DOHH2 (cell line): Measurements from ENCODE around the gene ITPKA.

ENCODE experiments used
- H3F3A ChIP-seq: fragments of 200-600 bp; sonication (generic), shearing (Covaris generic); 2 replicates; pipeline ENCODE4 v1.6.0; 2016; ENCODE audit warnings: antibody characterized with exemption, mild to moderate bottlenecking; ENCODE audit not compliant: control insufficient read depth, insufficient read depth
- H3K27ac ChIP-seq: fragments of 200-600 bp; sonication (generic); 2 replicates; pipeline ENCODE4 v1.5.1; 2014; ENCODE audit warnings: low read depth, mild to moderate bottlenecking, low read length, moderate library complexity
- H3K27me3 ChIP-seq: fragments of 200-600 bp; sonication (generic); 2 replicates; pipeline ENCODE4 v1.6.1; 2014; ENCODE audit warnings: mild to moderate bottlenecking, low read length, mixed read lengths; ENCODE audit not compliant: control insufficient read depth
- H3K36me3 ChIP-seq: fragments of 200-600 bp; sonication (generic); 2 replicates; pipeline ENCODE4 v1.6.1; 2014; ENCODE audit warnings: mild to moderate bottlenecking, low read length, moderate library complexity, mixed read lengths; ENCODE audit not compliant: control insufficient read depth
- H3K4me1 ChIP-seq: fragments of 200-600 bp; sonication (generic); 2 replicates; pipeline ENCODE4 v1.6.1; 2014; ENCODE audit warnings: mild to moderate bottlenecking, low read length, mixed read lengths; ENCODE audit not compliant: control insufficient read depth
- H3K4me2 ChIP-seq: fragments of 200-600 bp; sonication (generic); 2 replicates; pipeline ENCODE4 v1.6.0; 2014; ENCODE audit warnings: mild to moderate bottlenecking, low read length, moderate library complexity
- H3K4me3 ChIP-seq: fragments of 200-600 bp; sonication (generic); 2 replicates; pipeline ENCODE4 v1.5.1; 2014; ENCODE audit warnings: mild to moderate bottlenecking, low read length, mixed read lengths
- H3K79me2 ChIP-seq: fragments of 200-600 bp; sonication (generic); 2 replicates; pipeline ENCODE4 v1.6.1; 2014; ENCODE audit warnings: mild to moderate bottlenecking, low read length, mixed read lengths; ENCODE audit not compliant: control insufficient read depth
- H3K9me2 ChIP-seq: fragments of 200-600 bp; sonication (generic); replicated peaks from 2 replicates; pipeline ENCODE4 v1.6.1; 2014; ENCODE audit warnings: mild to moderate bottlenecking, low read length, mixed read lengths; ENCODE audit not compliant: control insufficient read depth
- H3K9me3 ChIP-seq: fragments of 200-600 bp; sonication (generic); 2 replicates; pipeline ENCODE4 v1.6.1; 2014; ENCODE audit warnings: antibody characterized with exemption, low read length, mixed read lengths; ENCODE audit not compliant: control insufficient read depth, insufficient read depth
- H4K20me1 ChIP-seq: fragments of 200-600 bp; sonication (generic); 2 replicates; pipeline ENCODE4 v1.6.0; 2014; ENCODE audit warnings: low read depth, mild to moderate bottlenecking, antibody characterized with exemption, low read length, moderate library complexity; ENCODE audit not compliant: control insufficient read depth, insufficient read depth
- EZH2phosphoT487 ChIP-seq: fragments of 200-600 bp; sonication (generic); IDR thresholded peaks from 2 replicates; pipeline ENCODE4 v1.6.1; 2017; ENCODE audit warnings: borderline replicate concordance, mild to moderate bottlenecking, antibody characterized with exemption, low read length, moderate library complexity, mixed read lengths
- TF ChIP-seq, protein P1 (sequence below): fragments of 200-600 bp; sonication (generic); IDR thresholded peaks from one replicate; pipeline ENCODE4 v1.5.1; 2014; ENCODE audit warnings: antibody characterized with exemption, mild to moderate bottlenecking, low read depth, low read length; ENCODE audit not compliant: poor library complexity, severe bottlenecking

Gene ITPKA

GRCh38 chr15:41483115-41483514 is 10.6 kb upstream of the ITPKA start:
- Histone ChIP-seq H3K9me2 (no peaks in the 10 kb centered on the region), H3K9me3 (no peaks in the 10 kb centered on the region), H3K79me2 (no peaks in the 10 kb centered on the region), H3K36me3 (peaks cover 36% of the 10 kb centered on the region), H4K20me1 (no peaks in the 10 kb centered on the region), H3K4me2 (no peak overlapping the region), H3K4me3 (no peak overlapping the region), H3K4me1 (no peaks in the 10 kb centered on the region), H3K27ac (no peak overlapping the region), H3K27me3 (no peaks in the 10 kb centered on the region), H3F3A (no peaks in the 10 kb centered on the region)
- TF ChIP-seq, protein P1, sequence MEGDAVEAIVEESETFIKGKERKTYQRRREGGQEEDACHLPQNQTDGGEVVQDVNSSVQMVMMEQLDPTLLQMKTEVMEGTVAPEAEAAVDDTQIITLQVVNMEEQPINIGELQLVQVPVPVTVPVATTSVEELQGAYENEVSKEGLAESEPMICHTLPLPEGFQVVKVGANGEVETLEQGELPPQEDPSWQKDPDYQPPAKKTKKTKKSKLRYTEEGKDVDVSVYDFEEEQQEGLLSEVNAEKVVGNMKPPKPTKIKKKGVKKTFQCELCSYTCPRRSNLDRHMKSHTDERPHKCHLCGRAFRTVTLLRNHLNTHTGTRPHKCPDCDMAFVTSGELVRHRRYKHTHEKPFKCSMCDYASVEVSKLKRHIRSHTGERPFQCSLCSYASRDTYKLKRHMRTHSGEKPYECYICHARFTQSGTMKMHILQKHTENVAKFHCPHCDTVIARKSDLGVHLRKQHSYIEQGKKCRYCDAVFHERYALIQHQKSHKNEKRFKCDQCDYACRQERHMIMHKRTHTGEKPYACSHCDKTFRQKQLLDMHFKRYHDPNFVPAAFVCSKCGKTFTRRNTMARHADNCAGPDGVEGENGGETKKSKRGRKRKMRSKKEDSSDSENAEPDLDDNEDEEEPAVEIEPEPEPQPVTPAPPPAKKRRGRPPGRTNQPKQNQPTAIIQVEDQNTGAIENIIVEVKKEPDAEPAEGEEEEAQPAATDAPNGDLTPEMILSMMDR: no peak
- no peak for TF ChIP-seq EZH2phosphoT487

DNA sequence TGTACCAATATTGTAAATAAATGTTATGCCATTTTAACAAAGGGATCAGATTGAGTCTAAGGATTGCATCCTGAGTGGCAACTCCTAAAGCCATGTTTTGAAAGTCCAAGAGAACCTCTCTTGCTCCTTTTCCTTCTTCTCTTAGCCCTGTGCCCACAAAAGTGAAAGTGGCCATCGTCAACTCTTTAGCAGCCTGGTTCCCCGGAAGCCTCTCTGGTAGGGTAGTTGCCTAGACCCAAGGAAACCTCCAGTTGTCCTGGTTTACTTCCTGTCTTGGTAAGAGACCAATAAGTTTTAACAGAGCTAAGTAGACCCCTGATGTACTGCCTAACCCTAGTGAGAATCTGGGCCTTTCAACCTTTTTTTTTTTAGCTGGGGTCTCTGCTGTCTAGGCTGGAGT is 10.2 kb upstream of the ITPKA start:
- Histone ChIP-seq H3K9me2 (no peaks in the 10 kb centered on the region), H3K27ac (no peak overlapping the region), H3F3A (no peaks in the 10 kb centered on the region), H3K27me3 (no peaks in the 10 kb centered on the region), H3K4me2 (no peak overlapping the region), H4K20me1 (no peaks in the 10 kb centered on the region), H3K4me1 (no peaks in the 10 kb centered on the region), H3K79me2 (no peaks in the 10 kb centered on the region), H3K36me3 (peaks cover 34% of the 10 kb centered on the region), H3K9me3 (no peaks in the 10 kb centered on the region), H3K4me3 (no peak overlapping the region)
- TF ChIP-seq EZH2phosphoT487: no peak
- TF ChIP-seq, protein P1: no peak

- H3K4me1 ChIP-seq: no peaks in the 10 kb centered on the region
- H3K4me3 ChIP-seq: no peak overlapping the region
- H3K9me2 ChIP-seq: no peaks in the 10 kb centered on the region
- H3K4me2 ChIP-seq: no peak overlapping the region
- no peaks in the 10 kb centered on the region for H3K27me3 ChIP-seq
- no peaks in the 10 kb centered on the region for H4K20me1 ChIP-seq
- H3F3A ChIP-seq: no peaks in the 10 kb centered on the region
- TF ChIP-seq EZH2phosphoT487: no peak
- TF ChIP-seq, protein P1: no peak
- no peaks in the 10 kb centered on the region for H3K79me2 ChIP-seq
- H3K9me3 ChIP-seq: no peaks in the 10 kb centered on the region
- no peak overlapping the region for H3K27ac ChIP-seq
- peaks cover 19% of the 10 kb centered on the region for H3K36me3 ChIP-seq
Observed at GRCh38 chr15:41484937-41485625, 8.6 kb upstream of the ITPKA start.
